SH-SY5Y (cell line): Measurements from ENCODE around the gene FLNB.

Experiments
- GATA2 ChIP-seq: IDR thresholded peaks from 2 replicates; pipeline ENCODE4 v1.6.1; 2011; ENCODE audit warnings: mild to moderate bottlenecking, low read depth, low read length
- GATA3 ChIP-seq: IDR thresholded peaks from 2 replicates; pipeline ENCODE4 v1.6.1; 2011; ENCODE audit warnings: low read depth, mild to moderate bottlenecking, low read length, moderate library complexity

- TF ChIP-seq GATA2 (no peak), GATA3 (no peak)
Measured at GRCh38 chr3:57963811-57964346, 44.3 kb upstream of the FLNB start.
